Pulmonary artery endothelial cell (primary cell): ENCODE measurements around the gene FAM174B. TPM values are rescaled to one million over a fixed set of nuclear protein-coding genes. Genes with fewer than 3 reads are reported as not detected.
"Not testable (repeated sequence)": the region's sequence is repeated elsewhere in the genome, so short reads cannot be mapped to it uniquely, and the experiment has no call there.

Experiments used
- DNase-seq: peaks from one replicate; pipeline ENCODE4 v3.0.0-alpha.2; 2011; ENCODE audit warnings: low read depth, low spot score
- total RNA-seq: library from RNA; depleted of rRNA; stranded (reverse); fragments of >200 nt; gene quantifications from 2 replicates; pipeline ENCODE4 v1.2.3, GENCODE V29; 2014

The FAM174B gene
- total RNA-seq, 1 donor from 2014 or later: 0.73 TPM

DNA sequence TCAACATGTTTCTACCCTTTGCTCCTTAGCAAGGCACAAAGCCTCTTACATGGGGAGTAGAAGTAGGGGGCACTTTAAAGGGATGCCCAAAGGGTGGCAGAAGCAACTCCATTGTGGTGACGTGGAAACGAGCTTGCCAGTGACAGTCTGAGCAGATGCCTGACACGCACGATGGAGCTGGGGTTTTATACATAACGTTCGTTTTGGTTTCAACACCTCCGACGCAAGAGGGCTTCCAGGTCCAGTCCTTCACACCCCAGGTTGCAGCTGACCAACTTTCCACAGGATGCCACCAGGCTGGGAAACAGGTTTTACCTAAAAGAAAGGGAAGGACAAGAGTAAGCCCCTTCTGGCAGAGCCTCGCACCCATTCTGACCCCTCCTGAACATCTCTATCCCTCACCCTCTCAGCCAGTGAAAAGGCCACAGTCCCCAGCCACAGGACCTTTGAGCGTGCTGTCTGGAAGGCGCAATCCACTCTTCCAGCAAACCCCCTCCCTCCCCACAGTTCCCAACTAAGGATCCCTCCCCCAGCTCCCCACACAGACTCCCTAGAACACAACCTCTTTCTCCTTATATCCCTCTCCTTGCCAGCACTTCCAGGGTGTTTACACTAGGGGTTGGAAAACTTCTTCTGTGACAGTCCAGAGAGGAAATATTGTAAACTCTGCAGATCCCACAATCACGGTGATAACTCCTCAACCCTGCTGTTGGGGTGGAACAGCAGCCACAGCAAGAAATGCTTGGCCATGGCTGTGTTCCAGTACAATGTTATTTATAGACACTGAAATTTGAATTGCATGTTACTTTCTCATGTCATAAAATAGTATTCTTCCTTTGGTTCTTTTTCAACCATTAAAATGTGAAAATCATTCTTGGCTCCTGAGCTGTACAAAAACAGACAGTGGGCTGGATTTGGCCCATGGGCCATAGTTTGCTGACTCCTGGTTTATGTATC, 36.2 kb downstream of the FAM174B start:
- DNase-seq: no peak

GRCh38 chr15:92617549-92618520, 37.7 kb downstream of the FAM174B start:
- no peak for DNase-seq

DNA sequence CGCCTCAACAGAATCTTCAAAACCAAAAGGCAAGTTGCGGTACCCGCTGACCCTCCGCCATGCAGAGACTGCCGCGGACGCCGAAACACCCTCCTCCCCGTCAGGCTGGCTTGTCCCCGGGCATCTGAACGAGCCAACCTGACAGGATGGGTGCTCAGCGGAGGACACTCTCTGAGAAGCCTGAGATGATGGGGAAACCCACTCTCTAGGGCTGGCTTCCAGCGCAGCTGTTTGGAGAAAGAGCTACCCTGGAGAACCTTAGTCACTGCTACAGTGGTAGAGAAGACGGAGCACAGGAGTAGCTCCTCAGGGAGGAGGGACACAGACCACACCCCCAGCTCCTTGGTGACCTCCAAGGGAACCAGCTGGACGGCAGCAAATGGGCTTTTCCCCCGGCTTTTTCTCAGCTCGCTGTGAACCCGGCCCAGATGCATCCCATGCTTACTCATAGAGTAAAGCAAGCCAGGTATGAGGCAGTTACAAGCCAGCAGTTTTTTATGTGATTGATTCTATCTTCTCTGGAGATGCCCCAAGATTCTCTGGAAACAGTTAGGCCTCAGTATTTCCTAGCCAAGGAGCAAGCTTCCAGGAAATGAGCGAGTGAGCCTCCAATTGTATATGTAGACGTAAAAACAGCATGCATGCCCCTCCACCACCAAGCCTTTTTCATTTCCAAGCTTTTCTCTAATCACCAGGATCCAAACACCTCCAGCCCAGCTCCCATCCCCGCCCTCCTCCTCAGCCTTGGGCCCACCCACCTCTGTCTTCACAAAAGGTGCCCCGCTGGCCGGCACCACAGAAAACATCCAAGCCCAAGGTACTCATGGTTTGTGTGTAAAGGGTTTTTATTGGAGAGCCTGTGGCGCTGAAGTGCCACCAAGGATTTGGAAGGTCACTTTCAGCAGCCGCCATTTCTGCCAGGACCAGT, 38.7 kb downstream of the FAM174B start:
- no peak for DNase-seq

- DNase-seq: no peak
Observed at GRCh38 chr15:92614791-92615785, 40.5 kb downstream of the FAM174B start.

DNA sequence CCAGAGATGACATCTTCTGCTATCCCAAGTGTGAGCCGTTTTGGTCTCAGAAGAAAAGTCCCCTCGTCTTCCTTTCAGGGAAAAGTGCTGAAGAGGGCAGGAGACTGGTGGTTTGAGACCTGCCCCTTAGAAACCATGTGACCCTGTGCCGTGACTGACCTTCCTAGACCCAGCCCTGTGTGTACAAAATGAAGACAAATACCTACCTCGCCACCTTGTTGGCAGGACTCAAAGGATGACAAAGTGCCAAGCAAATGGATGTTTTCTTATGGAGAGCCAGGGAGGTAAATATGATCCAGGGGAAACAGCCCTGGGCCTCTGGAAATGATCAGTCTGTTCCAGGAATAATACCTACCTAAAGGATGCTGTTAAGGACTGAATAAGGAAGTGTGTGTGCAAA, 41.3 kb downstream of the FAM174B start:
- DNase-seq: no peak

DNA sequence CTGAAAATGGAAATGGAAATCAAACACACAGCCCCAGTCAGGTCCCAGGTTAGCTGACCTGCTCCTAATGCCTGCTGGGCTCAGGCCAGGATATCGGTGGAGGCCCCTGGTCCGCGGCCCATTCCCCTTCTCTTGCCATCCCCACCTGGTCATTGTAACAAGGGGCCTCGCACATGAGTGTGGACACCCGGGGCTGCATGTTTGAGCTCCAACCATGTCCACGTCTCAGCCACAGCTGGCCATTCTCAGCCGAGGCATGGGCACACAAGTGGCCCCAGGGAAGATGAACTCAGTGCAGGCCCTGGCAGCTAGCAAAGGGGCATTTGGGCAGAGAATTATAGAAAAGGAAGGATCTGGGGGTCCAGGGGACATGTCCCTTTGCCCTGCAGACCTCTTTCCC, 41.7 kb downstream of the FAM174B start:
- DNase-seq: no peak

DNA sequence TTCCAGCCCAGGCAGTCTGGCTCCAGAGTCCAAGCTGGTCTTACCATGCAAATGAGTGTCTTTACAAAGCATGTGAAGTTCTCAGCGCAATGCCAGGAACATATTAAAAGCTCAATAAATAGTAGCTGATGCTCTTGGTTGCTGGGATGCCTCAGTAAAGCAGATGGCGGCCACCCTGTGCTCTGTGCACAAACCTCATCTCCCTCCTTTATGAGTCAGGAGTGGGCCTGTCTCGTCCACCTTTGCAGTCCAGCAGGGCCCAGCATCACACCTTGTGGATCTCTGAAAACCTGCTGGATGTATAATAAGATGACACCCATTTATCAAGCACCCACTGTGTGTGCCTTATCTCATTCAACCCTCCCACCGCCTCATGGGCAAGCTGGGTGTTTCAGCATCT, 42.7 kb downstream of the FAM174B start:
- no peak for DNase-seq

GRCh38 chr15:92611995-92612745, 43.4 kb downstream of the FAM174B start:
- no peak for DNase-seq

- DNase-seq: no peak
Observed at GRCh38 chr15:92611150-92611549, 44.4 kb downstream of the FAM174B start.

DNA sequence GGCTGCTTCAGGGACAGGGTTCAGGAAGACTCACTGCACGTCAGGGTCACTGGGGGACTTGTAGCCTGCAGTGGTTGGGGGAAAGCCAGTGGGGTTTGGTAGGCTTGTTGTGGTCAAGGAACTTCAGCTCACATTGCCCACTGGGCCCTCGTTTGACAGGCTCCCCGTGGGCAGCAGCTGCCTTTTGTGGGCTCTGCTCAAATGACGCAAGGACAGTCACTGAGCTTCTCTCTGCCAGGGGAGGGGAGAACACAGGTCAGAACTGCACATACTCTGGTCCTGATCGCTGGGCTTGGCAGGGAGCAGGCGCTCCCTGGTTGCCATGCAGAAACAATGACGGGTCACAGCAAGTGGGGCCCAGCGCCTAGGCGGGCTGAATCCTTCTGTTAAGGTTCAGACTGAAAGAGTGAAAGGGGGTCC, 45.5 kb downstream of the FAM174B start:
- no peak for DNase-seq

DNA sequence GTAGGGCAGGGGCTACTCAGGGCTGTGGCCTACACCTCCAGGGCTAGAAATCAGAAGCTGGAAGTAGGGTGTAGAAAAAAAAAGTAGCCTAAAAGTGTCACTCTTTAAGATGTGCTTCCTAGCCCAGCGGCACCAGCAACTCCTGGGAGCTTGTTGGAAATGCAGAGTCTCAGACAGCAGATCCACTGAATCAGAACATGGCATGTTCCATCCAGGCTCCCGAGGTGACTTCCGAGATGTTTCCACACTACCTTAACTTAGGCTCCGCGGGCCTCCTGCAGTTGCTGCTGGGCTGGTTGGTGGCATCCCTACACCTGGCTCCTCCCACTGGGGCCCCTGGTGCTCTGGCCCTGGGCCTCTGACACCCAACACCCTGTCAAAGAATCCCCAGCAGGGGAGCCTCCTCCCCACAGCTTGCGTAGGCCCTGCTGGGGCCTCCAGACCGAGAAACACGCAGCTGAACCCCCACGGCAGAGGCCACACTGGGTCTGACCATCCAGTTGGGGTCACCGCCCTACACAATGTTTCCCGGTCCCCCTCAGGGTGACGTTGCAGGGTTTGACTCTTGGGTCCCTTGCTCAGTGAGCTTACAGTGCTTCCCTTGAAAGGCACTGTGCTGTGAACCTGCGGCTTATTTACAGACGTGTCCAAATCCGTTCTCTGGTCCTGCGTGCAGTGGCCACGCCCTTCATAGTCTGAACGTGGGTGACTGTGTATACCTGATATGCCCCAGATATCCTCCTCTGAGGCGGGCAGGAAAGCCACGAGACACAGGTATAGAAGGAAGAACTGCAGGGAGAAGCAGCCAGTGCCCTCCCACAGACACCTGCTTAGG, 46.5 kb downstream of the FAM174B start:
- DNase-seq: no peak

DNA sequence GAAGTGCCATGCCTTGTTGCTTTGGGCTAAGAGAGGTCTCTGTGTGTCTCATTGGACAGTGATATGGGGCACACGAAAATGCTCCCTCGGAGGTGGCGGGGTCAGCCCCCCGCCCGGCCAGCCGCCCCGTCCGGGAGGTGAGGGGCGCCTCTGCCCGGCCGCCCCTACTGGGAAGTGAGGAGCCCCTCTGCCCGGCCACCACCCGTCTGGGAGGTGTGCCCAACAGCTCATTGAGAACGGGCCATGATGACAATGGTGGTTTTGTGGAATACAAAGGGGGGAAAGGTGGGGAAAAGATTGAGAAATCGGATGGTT, 48.8 kb downstream of the FAM174B start:
- DNase-seq: not testable (repeated sequence)

DNA sequence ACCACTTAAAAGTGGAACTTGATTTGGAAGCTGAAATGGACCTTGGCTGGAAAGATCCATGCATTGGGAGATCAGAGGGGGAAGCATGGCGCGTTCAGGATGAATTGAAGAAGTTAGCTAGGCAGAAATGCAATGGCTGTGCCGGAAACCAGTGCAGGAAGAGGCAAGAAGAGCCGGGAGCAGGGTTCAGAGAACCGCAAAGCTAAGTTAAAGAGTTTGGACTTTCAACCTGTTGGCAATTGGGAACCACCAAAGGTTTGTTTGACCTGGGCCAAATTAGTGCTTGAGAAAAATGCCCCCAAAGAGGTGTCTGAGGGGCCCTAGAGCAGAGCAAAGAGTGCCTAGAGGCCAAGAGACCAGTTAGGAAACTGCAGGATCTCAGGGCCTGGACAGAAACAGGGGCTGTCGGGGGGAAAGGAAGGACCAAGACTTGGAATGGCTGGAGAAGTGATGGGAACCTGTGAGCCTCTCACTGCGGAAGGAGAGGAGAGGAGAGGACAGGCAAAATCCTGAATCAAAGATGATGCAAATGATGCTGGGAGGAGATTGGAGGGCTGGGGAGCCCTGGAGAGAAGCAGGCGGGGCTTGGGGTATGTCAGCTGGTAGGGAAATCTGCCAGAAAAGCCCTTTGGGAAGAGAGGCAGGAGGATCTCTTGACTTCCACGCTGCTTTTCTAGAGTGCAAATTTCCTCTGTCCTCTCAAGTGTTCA, 49.3 kb downstream of the FAM174B start:
- no peak for DNase-seq

DNA sequence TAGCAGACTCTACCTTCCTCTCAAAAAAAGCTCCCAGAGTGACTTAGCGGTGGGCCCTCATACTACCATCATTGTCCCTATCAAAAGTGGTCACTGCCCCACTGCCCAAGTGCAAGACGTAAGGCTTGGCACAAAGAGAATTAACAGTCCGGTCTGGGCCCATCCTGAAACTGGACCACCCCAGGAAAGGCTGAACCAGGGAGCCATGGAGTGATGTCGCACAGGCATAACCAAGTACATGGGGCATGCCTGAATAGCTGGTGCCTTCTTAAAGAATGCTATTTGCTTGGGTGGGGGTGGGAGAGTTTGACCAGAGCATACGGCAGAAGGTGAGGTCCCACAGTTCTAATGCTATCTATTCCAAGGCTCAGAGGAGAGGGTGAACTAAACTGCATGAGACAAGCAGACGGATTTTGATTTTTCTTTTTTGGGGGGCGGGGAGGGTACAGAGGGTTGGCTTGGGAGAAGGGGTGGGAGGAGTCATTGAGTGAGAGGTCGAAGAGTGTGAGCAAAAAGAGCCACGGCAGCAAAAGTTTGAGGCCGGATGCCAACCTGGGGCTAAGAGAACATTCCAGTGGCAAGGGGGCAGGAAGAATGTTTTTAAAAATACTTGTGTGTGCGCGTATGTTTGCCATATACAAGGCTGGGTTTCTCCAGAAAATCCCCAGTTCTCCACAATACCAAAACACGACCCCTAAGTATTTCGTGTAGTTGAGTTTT, 50.2 kb downstream of the FAM174B start:
- DNase-seq: no peak

DNA sequence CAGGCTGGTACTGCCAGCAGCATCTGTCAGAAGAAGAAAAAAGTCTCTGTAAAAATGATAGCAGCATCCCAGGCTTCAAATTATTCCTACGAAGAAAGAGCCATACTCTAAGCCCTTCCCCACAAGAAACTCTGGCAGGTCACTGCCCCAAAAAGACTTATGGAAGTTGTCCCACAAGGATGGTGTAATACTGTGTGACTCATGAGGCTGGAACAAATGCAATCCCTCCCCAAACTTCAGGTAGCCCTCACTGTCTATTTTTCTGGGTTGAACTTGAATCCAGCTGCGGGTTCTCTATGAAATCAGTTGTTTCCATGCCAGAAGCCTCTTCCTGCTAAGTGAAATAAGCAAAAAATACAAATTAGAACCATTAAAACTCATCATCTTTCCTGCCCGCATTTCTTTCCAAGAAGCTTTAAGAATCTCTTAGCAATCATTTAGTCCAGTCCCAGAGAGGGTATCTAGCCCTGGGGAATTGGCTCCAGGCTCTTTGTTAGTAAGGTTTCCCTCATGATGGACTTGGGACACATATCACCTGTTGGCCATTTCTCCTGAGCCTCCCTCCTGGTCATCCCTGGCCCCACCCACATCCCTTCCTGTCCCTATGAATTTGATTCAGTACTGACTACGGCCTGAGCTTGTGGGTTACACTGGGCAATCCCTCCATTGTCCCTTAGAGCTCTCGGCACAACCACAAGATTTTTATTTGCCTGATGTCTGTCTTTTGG, 51.7 kb downstream of the FAM174B start:
- DNase-seq: no peak

- no peak for DNase-seq
Observed at GRCh38 chr15:92603278-92603677, 52.3 kb downstream of the FAM174B start.
